Endothelial cell of umbilical vein (primary cell): ENCODE data around the gene ARHGEF6. TPM values are rescaled to one million over a fixed set of nuclear protein-coding genes. Genes with fewer than 3 reads are reported as not detected.

Source experiments
- BruUV-seq: library from RNA; stranded (reverse); fragments of 400-500 nt; replicated peaks from 2 replicates; lab custom pipeline; 2021; lab: Mats Ljungman, UMichigan
- CTCF ChIA-PET: fragments of 300-600, 350-600 bp; sonication (Branson Sonifier 250); formaldehyde crosslinking; loops from one replicate; lab custom pipeline; 2021; ENCODE audit warnings: antibody characterized with exemption, inconsistent platforms; lab: Charles Lee
- POLR2A ChIA-PET: fragments of 300-600, 350-600 bp; sonication (Branson Sonifier 250); formaldehyde crosslinking; loops from one replicate; lab custom pipeline; 2021; ENCODE audit warnings: antibody characterized with exemption, inconsistent platforms; lab: Charles Lee
- DNase-seq: peaks from one replicate; pipeline ENCODE4 v3.0.0-alpha.2; 2011; ENCODE audit warnings: low read depth, low spot score
- FAIRE-seq: peaks from 2 replicates; lab custom pipeline; 2011; peaks lifted over from hg19 to GRCh38; lab: Jason Lieb, UNC
- H2AFZ ChIP-seq: 2 replicates; pipeline ENCODE4 v1.6.0; 2012; ENCODE audit warnings: low read depth, low read length, control low read depth, inconsistent platforms
- H3K27ac ChIP-seq: 2 replicates; pipeline ENCODE4 v1.5.1; 2011; ENCODE audit warnings: low read depth, mild to moderate bottlenecking, control low read depth, low read length, moderate library complexity; ENCODE audit not compliant: insufficient read depth
- H3K27me3 ChIP-seq, 2 experiments: 2 replicates each; pipeline versions ENCODE4 v1.6.0 to v1.6.1; 2011; ENCODE audit warnings: low read length in 2 of 2, mixed read lengths in 1 of 2; ENCODE audit not compliant: control insufficient read depth in 2 of 2, insufficient read depth in 2 of 2
- H3K36me3 ChIP-seq, 2 experiments: 2 replicates in 1 of 2; 3 replicates in 1 of 2; pipeline ENCODE4 v1.5.1; 2011; ENCODE audit warnings: low read length in 2 of 2, mild to moderate bottlenecking in 1 of 2, moderate library complexity in 1 of 2; ENCODE audit not compliant: control insufficient read depth in 2 of 2, insufficient read depth in 2 of 2; ENCODE audit errors: extremely low read depth in 1 of 2
- H3K4me1 ChIP-seq: 3 replicates; pipeline ENCODE4 v1.5.1; 2011; ENCODE audit warnings: mild to moderate bottlenecking, low read length; ENCODE audit not compliant: control insufficient read depth, insufficient read depth; ENCODE audit errors: extremely low read depth
- H3K4me2 ChIP-seq: 2 replicates; pipeline ENCODE4 v1.6.1; 2011; ENCODE audit warnings: low read length, control low read depth, mixed read lengths; ENCODE audit not compliant: insufficient read depth
- H3K4me3 ChIP-seq, 3 experiments: fragments of 200-600 bp in 1 of 3; sonication (generic), shearing (Covaris generic) in 1 of 3; replicated peaks in 1 of 3; 2 replicates each; pipeline ENCODE4 v1.5.1; 2011 to 2016; ENCODE audit warnings: control low read depth in 3 of 3, low read length in 3 of 3, mild to moderate bottlenecking in 2 of 3, inconsistent platforms in 1 of 3, low read depth in 1 of 3, moderate library complexity in 1 of 3; ENCODE audit not compliant: insufficient read depth in 1 of 3
- H3K79me2 ChIP-seq: 2 replicates; pipeline ENCODE4 v1.6.0; 2012; ENCODE audit warnings: low read length, inconsistent platforms; ENCODE audit not compliant: control insufficient read depth, insufficient read depth
- H3K9ac ChIP-seq: replicated peaks from 2 replicates; pipeline ENCODE3; 2011; ENCODE audit warnings: low read length, control low read depth; ENCODE audit not compliant: insufficient read depth; ENCODE audit errors: extremely low read depth
- H3K9me1 ChIP-seq: replicated peaks from 3 replicates; pipeline ENCODE4 v1.6.0; 2011; ENCODE audit warnings: mild to moderate bottlenecking, low read length; ENCODE audit not compliant: control insufficient read depth, insufficient read depth; ENCODE audit errors: extremely low read depth
- H3K9me3 ChIP-seq: replicated peaks from 2 replicates; pipeline ENCODE4 v1.5.1; 2012; ENCODE audit warnings: low read length, inconsistent platforms; ENCODE audit not compliant: control insufficient read depth, insufficient read depth
- H4K20me1 ChIP-seq: replicated peaks from 2 replicates; pipeline ENCODE3; 2011; ENCODE audit warnings: mild to moderate bottlenecking, low read length; ENCODE audit not compliant: control insufficient read depth, insufficient read depth; ENCODE audit errors: extremely low read depth
- CTCF ChIP-seq, 2 donors: IDR thresholded peaks; 1 replicate in 1 of 2; 2 replicates in 1 of 2; pipeline ENCODE4 v1.5.1; 2011; ENCODE audit warnings: low read length in 2 of 2, mild to moderate bottlenecking in 2 of 2, moderate library complexity in 2 of 2, control low read depth in 1 of 2, inconsistent platforms in 1 of 2, low read depth in 1 of 2; ENCODE audit not compliant: insufficient read depth in 1 of 2; ENCODE audit errors: extremely low read depth in 1 of 2
- EZH2 ChIP-seq: IDR thresholded peaks from 2 replicates; pipeline ENCODE4 v1.6.1; 2012; ENCODE audit warnings: borderline replicate concordance, low read depth, mild to moderate bottlenecking, moderate library complexity, low read length, inconsistent platforms; ENCODE audit not compliant: severe bottlenecking
- FOS ChIP-seq: IDR thresholded peaks from 2 replicates; pipeline ENCODE4 v1.6.1; 2011; ENCODE audit warnings: mild to moderate bottlenecking, low read length, moderate library complexity, borderline replicate concordance; ENCODE audit not compliant: insufficient read depth
- GATA2 ChIP-seq: IDR thresholded peaks from 2 replicates; pipeline ENCODE4 v1.7.0; 2011; ENCODE audit warnings: low read depth, mild to moderate bottlenecking, moderate library complexity, mixed read lengths, low read length; ENCODE audit not compliant: insufficient read length, insufficient read depth
- JUN ChIP-seq: IDR thresholded peaks from 2 replicates; pipeline ENCODE4 v1.6.1; 2011; ENCODE audit warnings: borderline replicate concordance, low read depth; ENCODE audit not compliant: insufficient read length, insufficient read depth
- MAX ChIP-seq: IDR thresholded peaks from 2 replicates; pipeline ENCODE4 v1.6.1; 2011; ENCODE audit not compliant: insufficient read depth, insufficient read length
- MYC ChIP-seq: IDR thresholded peaks from one replicate; pipeline ENCODE4 v1.6.1; 2011; ENCODE audit warnings: mild to moderate bottlenecking, low read depth, low read length
- POLR2A ChIP-seq: IDR thresholded peaks from 2 replicates; pipeline ENCODE4 v1.6.1; 2012; ENCODE audit warnings: low read depth, mild to moderate bottlenecking, control low read depth, low read length
- POLR2AphosphoS5 ChIP-seq: IDR thresholded peaks from 2 replicates; pipeline ENCODE4 v1.6.1; 2012; ENCODE audit warnings: low read depth, mild to moderate bottlenecking, control low read depth, low read length, moderate library complexity; ENCODE audit not compliant: insufficient read depth
- dilution Hi-C: fragments of 300-500 bp; cut with MboI; formaldehyde crosslinking; loops from one replicate; pipeline ENCODE4 v1.15.0; 2019; ENCODE audit warnings: low sequenced_read_pairs; ENCODE audit not compliant: extremely low pct_ligation_motif_present
- intact Hi-C: fragments of 100-400 bp; cut with micrococcal nuclease; formaldehyde crosslinking; loops from one replicate; pipeline ENCODE4 v1.10.0; 2022
- polyA plus RNA-seq, 4 experiments: library from polyadenylated mRNA; depleted of rRNA in 3 of 4; stranded (reverse) in 3 of 4; unstranded in 1 of 4; fragments of >200 nt; gene quantifications; 2 replicates each; pipeline versions ENCODE4 v1.2.1 to v1.2.3, GENCODE V29; 2011 to 2012; ENCODE audit warnings: missing spikeins in 1 of 4
- total RNA-seq: library from RNA; stranded (reverse); gene quantifications from 2 replicates; pipeline ENCODE4 v1.2.3, GENCODE V29; 2021

ARHGEF6 gene
- total and polyA plus RNA-seq, 2 donors (not counting 3 experiments of a cell fraction or from before 2014, with no cell fraction given) = 4.9 to 6.4 TPM

DNA sequence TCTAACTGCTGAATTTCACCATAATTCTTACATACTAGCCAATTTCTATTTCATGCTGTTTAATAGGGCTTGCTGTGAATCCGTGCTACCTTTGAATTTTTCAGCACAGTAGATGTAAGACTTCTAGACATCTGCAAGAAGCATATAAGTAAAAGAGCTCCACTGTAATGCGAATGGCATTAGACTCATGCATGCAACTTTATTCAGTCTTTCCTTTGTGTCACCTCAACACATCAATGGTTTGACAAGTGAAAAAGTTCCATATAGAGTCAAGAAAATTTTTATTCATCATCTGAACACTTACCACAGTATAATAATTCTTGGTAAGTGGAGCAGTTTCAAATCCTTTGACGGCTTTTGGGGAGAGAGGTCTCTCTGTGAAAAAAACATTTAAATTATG lies 48.9 kb downstream of the ARHGEF6 start:
- no TSS peak for BruUV-seq
- CTCF ChIA-PET = no interaction called here
- Histone ChIP-seq H3K36me3 (no peaks in the 10 kb centered on the region), H3K4me3 (no peak overlapping the region), H3K4me2 (no peak overlapping the region), H3K9me1 (no peaks in the 10 kb centered on the region), H3K9me3 (no peaks in the 10 kb centered on the region), H3K27me3 (no peaks in the 10 kb centered on the region), H3K27ac (no peak overlapping the region), H3K4me1 (no peaks in the 10 kb centered on the region), H3K9ac (no peak overlapping the region), H4K20me1 (no peaks in the 10 kb centered on the region), H3K79me2 (no peaks in the 10 kb centered on the region), H2AFZ (no peak overlapping the region)
- POLR2A ChIA-PET = no interaction called here
- intact Hi-C loops (no loop called here), dilution Hi-C loops (no loop called here)
- FAIRE-seq (no peak), DNase-seq (no peak)
- TF ChIP-seq POLR2A (no peak), JUN (no peak), POLR2AphosphoS5 (no peak), EZH2 (no peak), MYC (no peak), CTCF (IDR thresholded peaks at IDR 0.05; ENCODE audit: extremely low read depth in 1 of 2, insufficient read depth in 1 of 2, low read depth in 1 of 2, low read length in 2 of 2) (no peak), MAX (no peak), GATA2 (no peak), FOS (no peak)
